Amniotic epithelial cell (primary cell): Measurements from ENCODE around the gene RIPK3.
"Not testable (repeated sequence)": the region's sequence is repeated elsewhere in the genome, so short reads cannot be mapped to it uniquely, and the experiment has no call there.

Experiments used
- DNase-seq: peaks from one replicate; pipeline ENCODE4 v3.0.0-alpha.2; 2010; ENCODE audit warnings: low read depth

RIPK3 gene

GRCh38 chr14:24369907-24370687 lies 30.3 kb upstream of the RIPK3 start:
- DNase-seq, result no peak

DNA sequence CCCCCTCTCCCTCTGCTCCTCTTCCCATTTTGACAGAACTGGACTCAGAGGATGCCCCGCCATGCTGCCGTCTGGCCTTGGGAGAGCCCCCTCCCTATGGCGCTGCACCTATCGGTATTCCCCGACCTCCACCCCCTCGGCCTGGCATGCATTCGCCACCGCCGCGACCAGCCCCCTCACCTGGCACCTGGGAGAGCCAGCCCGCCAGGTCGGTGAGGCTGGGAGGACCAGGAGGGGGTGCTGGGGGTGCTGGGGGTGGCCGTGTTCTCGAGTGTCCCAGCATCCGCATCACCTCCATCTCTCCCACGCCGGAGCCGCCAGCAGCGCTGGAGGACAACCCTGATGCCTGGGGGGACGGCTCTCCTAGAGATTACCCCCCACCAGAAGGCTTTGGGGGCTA lies 29.7 kb upstream of the RIPK3 start:
- no peak for DNase-seq

GRCh38 chr14:24368562-24369252 lies 28.9 kb upstream of the RIPK3 start:
- peak; percentile 45 for DNase-seq

GRCh38 chr14:24368212-24368561 lies 28.4 kb upstream of the RIPK3 start:
- no peak for DNase-seq

DNA sequence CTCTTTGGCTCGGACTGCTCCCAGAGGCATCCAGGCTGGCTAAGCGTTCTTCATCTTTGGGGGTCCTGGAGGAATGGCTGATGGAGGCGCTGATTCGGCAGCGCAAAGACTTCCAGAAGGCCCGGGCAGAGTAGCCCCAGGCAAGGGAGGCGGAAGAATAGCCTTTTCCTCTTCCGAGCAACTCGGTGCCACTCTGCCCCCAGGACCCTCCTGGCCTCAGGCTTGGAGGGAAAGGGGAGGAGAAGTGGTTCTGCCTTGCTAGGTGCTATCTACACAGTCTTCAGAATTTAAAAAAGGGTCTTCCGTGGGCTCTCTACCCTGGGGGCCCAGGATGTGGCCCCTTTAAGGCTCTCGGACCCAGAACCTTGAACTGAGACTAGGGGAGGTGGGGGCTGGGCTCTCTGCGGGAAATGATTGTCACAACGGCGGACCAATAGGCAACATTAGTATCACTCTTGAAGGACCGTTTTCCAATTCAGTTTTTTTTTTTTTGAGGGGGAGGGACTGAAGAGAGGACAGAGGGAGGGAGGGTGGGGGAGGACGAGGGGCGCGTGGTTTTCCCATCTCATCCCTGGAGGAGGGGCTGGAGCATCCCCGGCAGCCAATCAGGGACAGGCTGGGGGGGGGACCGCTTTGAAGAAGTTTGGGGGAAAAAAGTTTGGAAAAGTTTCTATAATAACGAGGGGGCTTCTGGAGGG lies 27.9 kb upstream of the RIPK3 start, which contains the start of gene NFATC4:
TSS of gene NFATC4 (plus strand) at position 671 of the 698 bp plus-strand sequence. CDS start 157 bp downstream, outside the sequence.
- DNase-seq, result peak; percentile 96

DNA sequence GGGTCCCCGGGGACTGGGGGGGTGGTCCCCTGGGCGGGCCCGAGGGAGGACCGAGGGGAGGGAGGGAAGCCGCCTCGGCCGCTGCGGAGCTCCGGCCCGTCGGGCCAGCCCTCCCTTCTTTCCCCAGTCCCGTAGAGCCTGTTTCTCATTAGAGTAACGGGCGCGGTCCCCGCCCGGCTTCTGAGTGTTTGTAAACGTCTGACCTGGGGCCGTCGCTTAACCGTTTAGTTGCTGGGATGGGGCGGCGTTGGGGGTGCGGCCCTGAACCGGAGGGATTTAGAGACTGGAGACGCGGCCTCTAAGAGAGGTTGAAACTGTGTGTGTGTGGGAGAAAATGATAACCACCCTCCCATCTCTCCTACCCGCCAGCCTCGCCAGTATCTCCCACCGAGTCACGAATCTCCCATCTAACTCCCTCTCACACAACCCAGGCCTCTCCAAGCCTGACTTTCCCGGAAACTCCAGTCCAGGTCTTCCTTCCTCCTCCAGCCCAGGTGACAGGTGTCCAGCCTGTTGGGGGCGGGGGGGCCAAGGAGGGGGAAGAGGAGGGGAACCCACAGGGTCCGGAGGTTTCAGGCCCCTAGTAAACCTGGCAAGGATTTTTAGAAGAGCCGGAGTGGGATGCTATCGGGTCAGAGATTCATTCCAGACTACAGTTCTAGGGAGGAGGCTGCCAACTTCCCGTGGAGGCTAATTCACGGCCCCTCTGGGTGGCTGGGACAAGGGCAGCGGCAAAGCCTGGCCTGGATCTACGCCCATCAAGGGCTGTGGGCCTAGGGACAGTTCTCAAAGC lies 27.1 kb upstream of the RIPK3 start:
- DNase-seq, result peak; percentile 89

GRCh38 chr14:24366413-24366720 lies 26.6 kb upstream of the RIPK3 start:
- DNase-seq, result no peak

- peak; percentile 91 for DNase-seq
These were observed 26.0 kb upstream of the RIPK3 start for GRCh38 chr14:24365600-24366412.

- no peak for DNase-seq
These were observed 25.1 kb upstream of the RIPK3 start for GRCh38 chr14:24364841-24365240.

DNA sequence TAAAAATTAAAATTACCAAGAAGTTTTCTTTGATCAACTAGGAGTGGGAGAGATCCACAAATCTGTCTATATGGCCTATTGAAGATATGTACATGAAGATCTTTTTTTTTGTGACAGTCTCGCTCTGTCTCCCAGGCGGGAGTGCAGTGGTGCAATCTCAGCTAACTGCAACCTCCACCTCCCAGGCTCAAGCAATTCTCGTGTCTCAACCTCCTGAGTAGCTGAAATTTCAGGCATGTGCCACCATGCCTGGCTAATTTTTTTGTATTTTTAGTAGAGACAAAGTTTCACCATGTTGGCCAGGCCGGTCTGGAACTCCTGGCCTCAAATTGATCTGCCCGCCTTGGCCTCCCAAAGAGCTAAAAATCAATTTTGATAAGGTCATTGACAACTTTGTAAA lies 23.6 kb upstream of the RIPK3 start:
- no peak for DNase-seq

DNA sequence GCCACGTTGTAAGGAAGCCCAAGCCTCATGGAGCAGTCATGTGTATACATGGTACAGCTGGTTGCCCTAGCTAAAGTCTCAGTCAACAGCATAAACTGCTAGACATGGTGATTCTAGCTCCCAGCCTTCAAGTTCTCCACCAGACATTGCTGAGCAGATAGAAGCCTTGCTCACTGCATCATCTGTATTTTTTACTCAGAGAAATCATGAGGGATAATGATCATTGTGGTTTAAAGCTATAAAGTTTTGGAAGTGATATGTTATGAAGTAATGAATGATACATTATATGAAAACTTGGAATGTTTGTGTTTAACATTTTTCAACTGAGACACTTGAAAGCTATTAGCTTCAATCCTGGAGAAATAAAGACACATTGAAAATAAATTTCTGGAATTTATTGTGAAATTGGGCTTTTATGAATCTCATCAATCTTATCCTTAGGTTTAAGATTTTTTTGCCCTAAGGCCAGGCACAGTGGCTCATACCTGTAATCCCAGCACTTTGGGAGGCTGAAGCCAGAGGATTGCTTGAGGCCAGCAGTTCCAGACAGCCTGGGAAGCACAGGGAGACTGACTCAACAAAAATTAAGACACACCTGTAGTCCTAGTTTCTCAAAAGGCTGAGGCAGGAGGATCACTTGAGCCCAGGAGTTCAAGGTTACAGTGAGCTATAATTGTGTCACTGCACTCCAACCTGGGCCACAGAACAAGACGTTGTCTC lies 22.6 kb upstream of the RIPK3 start:
- no peak for DNase-seq

GRCh38 chr14:24361326-24361725 lies 21.5 kb upstream of the RIPK3 start:
- DNase-seq, result no peak

DNA sequence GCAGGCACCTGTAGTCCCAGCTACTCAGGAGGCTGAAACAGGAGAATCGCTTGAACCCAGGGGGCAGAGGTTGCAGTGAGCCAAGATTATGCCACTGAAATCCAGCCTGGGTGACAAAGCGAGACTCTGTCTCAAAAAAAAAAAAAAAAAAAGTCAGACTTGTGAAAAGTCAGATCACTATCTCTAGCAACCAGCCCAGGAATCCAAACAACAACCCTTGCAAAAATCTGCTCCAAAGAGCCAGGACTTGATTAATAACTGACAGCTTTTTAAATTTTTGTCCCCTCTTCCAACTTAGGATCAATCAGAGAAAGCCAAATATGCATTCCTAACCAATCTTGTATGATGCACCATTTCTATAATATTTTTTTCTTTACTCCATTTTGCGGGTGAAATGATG lies 20.5 kb upstream of the RIPK3 start:
- DNase-seq, result no peak

DNA sequence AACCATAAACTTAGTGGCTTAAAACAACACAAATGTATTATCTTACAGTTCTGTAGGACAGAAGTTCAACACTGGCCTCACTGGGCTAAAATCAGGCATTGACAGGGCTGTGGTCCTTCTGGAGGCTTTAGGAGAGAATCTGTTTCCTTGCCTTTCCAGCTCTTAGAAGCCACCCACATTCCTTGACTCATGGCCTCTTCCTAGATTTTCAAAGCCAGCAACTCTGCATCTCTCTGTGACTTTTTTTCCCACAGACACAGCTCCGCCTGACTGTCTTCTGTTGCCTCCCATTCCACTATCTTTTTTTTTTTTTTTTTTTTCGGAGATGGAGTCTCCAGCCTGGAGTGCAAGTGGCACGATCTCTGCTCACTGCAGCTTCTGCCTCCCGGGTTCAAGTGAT lies 16.4 kb upstream of the RIPK3 start:
- no peak for DNase-seq

GRCh38 chr14:24355009-24355408 lies 15.2 kb upstream of the RIPK3 start:
- DNase-seq, result no peak

DNA sequence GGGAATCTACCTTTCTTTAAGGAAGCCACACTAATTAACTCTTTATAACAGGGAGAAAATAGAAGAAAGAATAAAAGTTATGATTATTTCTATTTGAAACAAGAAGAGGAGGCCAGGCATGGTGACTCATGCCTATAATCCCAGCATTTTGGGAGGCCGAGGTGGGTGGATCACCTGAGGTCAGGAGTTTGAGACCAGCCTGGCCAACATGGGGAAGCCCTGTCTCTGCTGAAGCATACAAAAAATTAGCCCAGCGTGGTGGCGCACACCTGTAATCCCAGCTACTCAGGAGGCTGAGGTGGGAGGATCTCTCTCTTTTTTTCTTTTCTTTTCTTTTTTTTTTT lies 14.7 kb upstream of the RIPK3 start:
- DNase-seq, result not testable (repeated sequence)

GRCh38 chr14:24353559-24354481 lies 14.0 kb upstream of the RIPK3 start:
- DNase-seq, result peak; percentile 77

DNA sequence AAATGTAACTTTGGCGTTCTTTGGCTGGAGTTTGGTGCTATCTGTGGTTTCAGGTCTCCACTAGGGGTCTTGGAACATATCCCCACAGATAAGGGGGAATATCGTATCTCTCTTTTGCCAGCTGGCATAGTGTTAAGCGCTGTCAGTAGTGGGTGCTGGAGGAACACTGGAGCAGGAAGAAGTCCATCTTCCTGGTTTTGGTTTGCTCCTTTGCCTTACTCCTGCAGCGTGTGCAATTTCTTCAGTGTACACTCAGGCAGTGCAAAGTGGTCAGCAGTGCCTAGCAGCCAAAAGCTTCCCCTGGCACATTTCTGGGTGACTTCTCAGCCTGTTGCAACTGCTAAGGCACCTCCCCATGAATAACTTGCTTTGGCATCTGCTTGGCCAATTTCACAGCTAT lies 11.7 kb upstream of the RIPK3 start:
- peak; percentile 57 for DNase-seq

- no peak for DNase-seq
These were observed 10.0 kb upstream of the RIPK3 start for GRCh38 chr14:24349742-24350141.

- no peak for DNase-seq
These were observed 8.4 kb upstream of the RIPK3 start for GRCh38 chr14:24348186-24348585.
